Measurements from ENCODE around the gene TMEM121.

- TF ChIP-seq SIN3A (IDR thresholded peaks at IDR 0.05; ENCODE audit: borderline replicate concordance, insufficient read depth, low read length) (no peak), TAF1 (IDR thresholded peaks at IDR 0.05; ENCODE audit: borderline replicate concordance, insufficient read depth, low read length) (no peak), POLR2AphosphoS5 (IDR thresholded peaks at IDR 0.05; ENCODE audit: low read depth, low read length) (no peak), REST (IDR thresholded peaks at IDR 0.05; ENCODE audit: insufficient read depth in 1 of 2, low read depth in 2 of 2, low read length in 2 of 2) (no peak), FOXP2 (optimal IDR thresholded peaks at IDR 0.05; ENCODE audit: borderline replicate concordance, extremely low read depth, extremely low read length, insufficient read depth) (no peak)
Measured at GRCh38 chr14:105527826-105528585, 1.6 kb downstream of the TMEM121 start.

All from PFSK-1 (cell line).